Transverse colon (tissue), 4 donors: ENCODE results near the gene SOX5.
"Not testable (repeated sequence)": the region's sequence is repeated elsewhere in the genome, so short reads cannot be mapped to it uniquely, and the experiment has no call there.

ENCODE experiments used
- CTCF ChIP-seq, 5 experiments: fragments of 200-600 bp in 3 of 5; fragments of 450-650 bp in 2 of 5; sonication (generic) in 3 of 5; IDR thresholded peaks; 1 replicate in 2 of 5; 2 replicates in 3 of 5; pipeline ENCODE4 v1.5.1; 2016 to 2017; ENCODE audit warnings: antibody characterized with exemption in 5 of 5, inconsistent platforms in 3 of 5, mild to moderate bottlenecking in 2 of 5, moderate library complexity in 1 of 5
- EP300 ChIP-seq: sonication (generic); formaldehyde crosslinking; IDR thresholded peaks from one replicate; pipeline ENCODE4 v1.6.1; 2017; ENCODE audit warnings: antibody characterized with exemption, low read depth
- POLR2A ChIP-seq: fragments of 450-650 bp; IDR thresholded peaks from one replicate; pipeline ENCODE4 v1.6.1; 2016; ENCODE audit warnings: antibody characterized with exemption, mild to moderate bottlenecking, moderate library complexity
- POLR2AphosphoS5 ChIP-seq, 3 donors: sonication (generic); formaldehyde crosslinking; IDR thresholded peaks; one replicate each; pipeline ENCODE4 v1.6.1; 2016; ENCODE audit warnings: antibody characterized with exemption in 3 of 3

- TF ChIP-seq POLR2A; CTCF (IDR thresholded peaks at IDR 0.05); EP300; POLR2AphosphoS5 (IDR thresholded peaks at IDR 0.05): not testable (repeated sequence)
Observed at GRCh38 chr12:23710361-23710760, 239.1 kb downstream of the SOX5 start.
